ENCODE data around the gene SLC39A12. TPM values are rescaled to one million over a fixed set of nuclear protein-coding genes. Genes with fewer than 3 reads are reported as not detected.

The SLC39A12 gene
- total RNA-seq, 1 experiment from 2014 or later, result not detected

- DNase-seq (ENCODE audit: low read depth), result peak; percentile 72
Measured at GRCh38 chr10:17961551-17962422, 10.1 kb downstream of the SLC39A12 start.

GRCh38 chr10:17963431-17963830, 11.7 kb downstream of the SLC39A12 start:
- DNase-seq (ENCODE audit: low read depth), result no peak

GRCh38 chr10:17965649-17966235, 14.0 kb downstream of the SLC39A12 start:
- DNase-seq (ENCODE audit: low read depth), result no peak

GRCh38 chr10:17974505-17974904, 22.8 kb downstream of the SLC39A12 start:
- DNase-seq (ENCODE audit: low read depth), result no peak

- DNase-seq (ENCODE audit: low read depth), result no peak
Measured at GRCh38 chr10:17980846-17981565, 29.3 kb downstream of the SLC39A12 start.

GRCh38 chr10:17981766-17982380, 30.2 kb downstream of the SLC39A12 start:
- peak; percentile 74 for DNase-seq (ENCODE audit: low read depth)

GRCh38 chr10:17984056-17984455, 32.3 kb downstream of the SLC39A12 start:
- peak; percentile 85 for DNase-seq (ENCODE audit: low read depth)

GRCh38 chr10:17984563-17984962, 32.8 kb downstream of the SLC39A12 start:
- DNase-seq (ENCODE audit: low read depth), result no peak

GRCh38 chr10:17989908-17990767, 38.4 kb downstream of the SLC39A12 start:
- peak; percentile 82 for DNase-seq (ENCODE audit: low read depth)

GRCh38 chr10:17992266-17992665, 40.5 kb downstream of the SLC39A12 start:
- DNase-seq (ENCODE audit: low read depth), result no peak

GRCh38 chr10:17993361-17993760, 41.6 kb downstream of the SLC39A12 start:
- DNase-seq (ENCODE audit: low read depth), result peak; percentile 40

GRCh38 chr10:18000601-18001000, 48.9 kb downstream of the SLC39A12 start:
- DNase-seq (ENCODE audit: low read depth), result no peak

GRCh38 chr10:18005445-18005780, 53.7 kb downstream of the SLC39A12 start:
- DNase-seq (ENCODE audit: low read depth), result no peak

- DNase-seq (ENCODE audit: low read depth), result peak; percentile 87
Measured at GRCh38 chr10:18005781-18006456, 54.2 kb downstream of the SLC39A12 start.

GRCh38 chr10:18008986-18009385, 57.3 kb downstream of the SLC39A12 start:
- no peak for DNase-seq (ENCODE audit: low read depth)

GRCh38 chr10:18010050-18010449, 58.3 kb downstream of the SLC39A12 start:
- DNase-seq (ENCODE audit: low read depth), result no peak

GRCh38 chr10:18020523-18020922, 68.8 kb downstream of the SLC39A12 start:
- no peak for DNase-seq (ENCODE audit: low read depth)

GRCh38 chr10:18021725-18022480, 70.2 kb downstream of the SLC39A12 start:
- DNase-seq (ENCODE audit: low read depth), result peak; percentile 23

- DNase-seq (ENCODE audit: low read depth), result no peak
Measured at GRCh38 chr10:18043148-18044006, 91.7 kb downstream of the SLC39A12 start.

Data from M059J (cell line).